DOHH2 (cell line): ENCODE measurements around the gene AVPR2.

ENCODE experiments used
- H3F3A ChIP-seq: fragments of 200-600 bp; sonication (generic), shearing (Covaris generic); 2 replicates; pipeline ENCODE4 v1.6.0; 2016; ENCODE audit warnings: antibody characterized with exemption, mild to moderate bottlenecking; ENCODE audit not compliant: control insufficient read depth, insufficient read depth
- H3K27ac ChIP-seq: fragments of 200-600 bp; sonication (generic); 2 replicates; pipeline ENCODE4 v1.5.1; 2014; ENCODE audit warnings: low read depth, mild to moderate bottlenecking, low read length, moderate library complexity
- H3K27me3 ChIP-seq: fragments of 200-600 bp; sonication (generic); 2 replicates; pipeline ENCODE4 v1.6.1; 2014; ENCODE audit warnings: mild to moderate bottlenecking, low read length, mixed read lengths; ENCODE audit not compliant: control insufficient read depth
- H3K36me3 ChIP-seq: fragments of 200-600 bp; sonication (generic); 2 replicates; pipeline ENCODE4 v1.6.1; 2014; ENCODE audit warnings: mild to moderate bottlenecking, low read length, moderate library complexity, mixed read lengths; ENCODE audit not compliant: control insufficient read depth
- H3K4me1 ChIP-seq: fragments of 200-600 bp; sonication (generic); 2 replicates; pipeline ENCODE4 v1.6.1; 2014; ENCODE audit warnings: mild to moderate bottlenecking, low read length, mixed read lengths; ENCODE audit not compliant: control insufficient read depth
- H3K4me2 ChIP-seq: fragments of 200-600 bp; sonication (generic); 2 replicates; pipeline ENCODE4 v1.6.0; 2014; ENCODE audit warnings: mild to moderate bottlenecking, low read length, moderate library complexity
- H3K4me3 ChIP-seq: fragments of 200-600 bp; sonication (generic); 2 replicates; pipeline ENCODE4 v1.5.1; 2014; ENCODE audit warnings: mild to moderate bottlenecking, low read length, mixed read lengths
- H3K79me2 ChIP-seq: fragments of 200-600 bp; sonication (generic); 2 replicates; pipeline ENCODE4 v1.6.1; 2014; ENCODE audit warnings: mild to moderate bottlenecking, low read length, mixed read lengths; ENCODE audit not compliant: control insufficient read depth
- H3K9me2 ChIP-seq: fragments of 200-600 bp; sonication (generic); replicated peaks from 2 replicates; pipeline ENCODE4 v1.6.1; 2014; ENCODE audit warnings: mild to moderate bottlenecking, low read length, mixed read lengths; ENCODE audit not compliant: control insufficient read depth
- H3K9me3 ChIP-seq: fragments of 200-600 bp; sonication (generic); 2 replicates; pipeline ENCODE4 v1.6.1; 2014; ENCODE audit warnings: antibody characterized with exemption, low read length, mixed read lengths; ENCODE audit not compliant: control insufficient read depth, insufficient read depth
- H4K20me1 ChIP-seq: fragments of 200-600 bp; sonication (generic); 2 replicates; pipeline ENCODE4 v1.6.0; 2014; ENCODE audit warnings: low read depth, mild to moderate bottlenecking, antibody characterized with exemption, low read length, moderate library complexity; ENCODE audit not compliant: control insufficient read depth, insufficient read depth
- CTCF ChIP-seq: fragments of 200-600 bp; sonication (generic); IDR thresholded peaks from one replicate; pipeline ENCODE4 v1.5.1; 2014; ENCODE audit warnings: antibody characterized with exemption, mild to moderate bottlenecking, low read depth, low read length; ENCODE audit not compliant: poor library complexity, severe bottlenecking
- EZH2phosphoT487 ChIP-seq: fragments of 200-600 bp; sonication (generic); IDR thresholded peaks from 2 replicates; pipeline ENCODE4 v1.6.1; 2017; ENCODE audit warnings: borderline replicate concordance, mild to moderate bottlenecking, antibody characterized with exemption, low read length, moderate library complexity, mixed read lengths

Gene AVPR2

GRCh38 chrX:153925739-153926551 lies 21.5 kb downstream of the AVPR2 start, which contains the start of gene ARHGAP4:
ARHGAP4 (minus strand) TSS chrX:153926264; CDS start chrX:153926202, 62 bp downstream.
- no peaks in the 10 kb centered on the region for H3K9me2 ChIP-seq
- H3K4me2 ChIP-seq, result peak within 1 kb of the TSS; percentile 98
- H4K20me1 ChIP-seq, result no peaks in the 10 kb centered on the region
- TF ChIP-seq EZH2phosphoT487, result no peak
- TF ChIP-seq CTCF, result no peak
- H3K4me3 ChIP-seq, result peak within 1 kb of the TSS; percentile 98
- peaks cover 45% of the 10 kb centered on the region for H3K4me1 ChIP-seq
- H3F3A ChIP-seq, result peaks cover 9% of the 10 kb centered on the region; the same call in 1 of the 2 replicates
- H3K9me3 ChIP-seq, result no peaks in the 10 kb centered on the region
- H3K79me2 ChIP-seq, result peaks cover 40% of the 10 kb centered on the region
- H3K27me3 ChIP-seq, result no peaks in the 10 kb centered on the region
- peaks cover 44% of the 10 kb centered on the region for H3K36me3 ChIP-seq
- H3K27ac ChIP-seq, result peak within 1 kb of the TSS; percentile 100

GRCh38 chrX:153926552-153926857 lies 22.0 kb downstream of the AVPR2 start:
- Histone ChIP-seq H3K9me2 (no peaks in the 10 kb centered on the region), H3K79me2 (peaks cover 41% of the 10 kb centered on the region), H3K27ac (peak overlapping the region; percentile 100), H3K4me3 (peak overlapping the region; percentile 98), H3K4me2 (peak overlapping the region; percentile 98), H3K27me3 (no peaks in the 10 kb centered on the region), H3K9me3 (no peaks in the 10 kb centered on the region), H3F3A (peaks cover 9% of the 10 kb centered on the region; the same call in 1 of the 2 replicates), H4K20me1 (no peaks in the 10 kb centered on the region), H3K4me1 (peaks cover 45% of the 10 kb centered on the region), H3K36me3 (peaks cover 48% of the 10 kb centered on the region)
- TF ChIP-seq CTCF (no peak), EZH2phosphoT487 (no peak)

GRCh38 chrX:153926858-153927671 lies 22.6 kb downstream of the AVPR2 start:
- no peak for TF ChIP-seq EZH2phosphoT487
- peak; percentile 12 for TF ChIP-seq CTCF
- H3F3A ChIP-seq, result peaks cover 9% of the 10 kb centered on the region; the same call in 1 of the 2 replicates
- H3K27ac ChIP-seq, result peak overlapping the region; percentile 100
- peak overlapping the region; percentile 98 for H3K4me3 ChIP-seq
- H4K20me1 ChIP-seq, result no peaks in the 10 kb centered on the region
- H3K27me3 ChIP-seq, result no peaks in the 10 kb centered on the region
- peaks cover 41% of the 10 kb centered on the region for H3K79me2 ChIP-seq
- H3K9me2 ChIP-seq, result no peaks in the 10 kb centered on the region
- H3K4me2 ChIP-seq, result peak overlapping the region; percentile 98
- H3K36me3 ChIP-seq, result peaks cover 50% of the 10 kb centered on the region
- peaks cover 45% of the 10 kb centered on the region for H3K4me1 ChIP-seq
- no peaks in the 10 kb centered on the region for H3K9me3 ChIP-seq
